ENCODE data around the gene IFT81. TPM values are rescaled to one million over a fixed set of nuclear protein-coding genes. Genes with fewer than 3 reads are reported as not detected.

Gene IFT81, protein sequence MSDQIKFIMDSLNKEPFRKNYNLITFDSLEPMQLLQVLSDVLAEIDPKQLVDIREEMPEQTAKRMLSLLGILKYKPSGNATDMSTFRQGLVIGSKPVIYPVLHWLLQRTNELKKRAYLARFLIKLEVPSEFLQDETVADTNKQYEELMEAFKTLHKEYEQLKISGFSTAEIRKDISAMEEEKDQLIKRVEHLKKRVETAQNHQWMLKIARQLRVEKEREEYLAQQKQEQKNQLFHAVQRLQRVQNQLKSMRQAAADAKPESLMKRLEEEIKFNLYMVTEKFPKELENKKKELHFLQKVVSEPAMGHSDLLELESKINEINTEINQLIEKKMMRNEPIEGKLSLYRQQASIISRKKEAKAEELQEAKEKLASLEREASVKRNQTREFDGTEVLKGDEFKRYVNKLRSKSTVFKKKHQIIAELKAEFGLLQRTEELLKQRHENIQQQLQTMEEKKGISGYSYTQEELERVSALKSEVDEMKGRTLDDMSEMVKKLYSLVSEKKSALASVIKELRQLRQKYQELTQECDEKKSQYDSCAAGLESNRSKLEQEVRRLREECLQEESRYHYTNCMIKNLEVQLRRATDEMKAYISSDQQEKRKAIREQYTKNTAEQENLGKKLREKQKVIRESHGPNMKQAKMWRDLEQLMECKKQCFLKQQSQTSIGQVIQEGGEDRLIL
- 7.9 and 10.8 TPM in 2 replicates for polyA plus RNA-seq (2012; rRNA removed)
- 11.1 and 17.1 TPM in 2 replicates for polyA plus RNA-seq (2012; cell fraction: cytosol; rRNA removed)
- polyA plus RNA-seq (2012; cell fraction: nucleus; rRNA removed) = 9.5 and 18.2 TPM in 2 replicates

GRCh38 chr12:110124269-110124995, at the start of gene IFT81:
Gene IFT81 (plus strand): TSS chr12:110124357. CDS start chr12:110127381, 3,024 bp downstream.
- H3K9me2 ChIP-seq = no peaks in the 10 kb centered on the region
- H3K9ac ChIP-seq = peak within 1 kb of the TSS; percentile 97
- peaks cover 7 to 21% of the 10 kb centered on the region in 2 experiments for H3K36me3 ChIP-seq (replicated peaks in 1 of 2; ENCODE audit: control insufficient read depth in 1 of 2, insufficient read depth in 2 of 2, low read length in 1 of 2)
- H3K9me3 ChIP-seq = no peaks in the 10 kb centered on the region
- peaks cover 16% of the 10 kb centered on the region for H3K79me2 ChIP-seq (ENCODE audit: insufficient read depth)
- peak within 1 kb of the TSS; percentile 91 to 96 for H3K27ac ChIP-seq (ENCODE audit: low read depth in 2 of 2, low read length in 1 of 2)
- peak within 1 kb of the TSS; percentile 97 for H3K4me2 ChIP-seq
- peaks cover 9% of the 10 kb centered on the region in 2 experiments; a peak in 2 of 4 replicates for H3K4me1 ChIP-seq (ENCODE audit: control insufficient read depth in 1 of 2, insufficient read depth in 2 of 2, low read depth in 1 of 2, low read length in 1 of 2)
- ChIA-PET CTCF (interaction anchor here (1.0 to 1.4 kb wide), 4 partner anchors 9 to 25 kb away, joined by 3 to 4 read pairs (median 4); no protein-coding TSS in a partner anchor), POLR2A (interaction anchor here (0.7 to 1.7 kb wide), 3 partner anchors 12 to 156 kb away, joined by 4 to 8 read pairs (median 4); partner anchors contain the start of gene ATP2A2)
- H3K4me3 ChIP-seq (ENCODE audit: low read depth in 2 of 2, low read length in 1 of 2) = peak within 1 kb of the TSS; percentile 88 to 91
- TF ChIP-seq GABPA (IDR thresholded peaks at IDR 0.05; ENCODE audit: low read depth) = peak; percentile 64
- no peak for TF ChIP-seq USF1 (IDR thresholded peaks at IDR 0.05; ENCODE audit: borderline replicate concordance, low read depth)
- no peak for TF ChIP-seq FOXM1 (IDR thresholded peaks at IDR 0.05; ENCODE audit: low read depth)
- TF ChIP-seq CTCF (IDR thresholded peaks at IDR 0.05) = no peak
- no peak for TF ChIP-seq YY1 (IDR thresholded peaks at IDR 0.05; ENCODE audit: low read depth)
- TF ChIP-seq RXRA (IDR thresholded peaks at IDR 0.05; ENCODE audit: borderline replicate concordance, low read depth) = no peak
- 0 out of 2 replicates have a peak, but pooled peaks have one; percentile 13 for TF ChIP-seq GATA2 (CRISPR knock-in tag; IDR thresholded peaks at IDR 0.05)
- TF ChIP-seq JUND (IDR thresholded peaks at IDR 0.05) = no peak
- peak; percentile 28 for TF ChIP-seq TAF1 (IDR thresholded peaks at IDR 0.05; ENCODE audit: borderline replicate concordance, low read depth, low read length)
- no peak for TF ChIP-seq TEAD4 (IDR thresholded peaks at IDR 0.05; ENCODE audit: borderline replicate concordance, insufficient read depth)
- TF ChIP-seq NRF1 (IDR thresholded peaks at IDR 0.05; ENCODE audit: low read depth, low read length) = peak; percentile 66
- TF ChIP-seq RCOR1 (IDR thresholded peaks at IDR 0.05; ENCODE audit: low read length) = no peak
- TF ChIP-seq, protein P1, sequence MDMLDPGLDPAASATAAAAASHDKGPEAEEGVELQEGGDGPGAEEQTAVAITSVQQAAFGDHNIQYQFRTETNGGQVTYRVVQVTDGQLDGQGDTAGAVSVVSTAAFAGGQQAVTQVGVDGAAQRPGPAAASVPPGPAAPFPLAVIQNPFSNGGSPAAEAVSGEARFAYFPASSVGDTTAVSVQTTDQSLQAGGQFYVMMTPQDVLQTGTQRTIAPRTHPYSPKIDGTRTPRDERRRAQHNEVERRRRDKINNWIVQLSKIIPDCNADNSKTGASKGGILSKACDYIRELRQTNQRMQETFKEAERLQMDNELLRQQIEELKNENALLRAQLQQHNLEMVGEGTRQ (IDR thresholded peaks at IDR 0.05; ENCODE audit: borderline replicate concordance, low read depth, low read length) = no peak
- no peak for TF ChIP-seq REST (IDR thresholded peaks at IDR 0.05; ENCODE audit: low read depth, low read length)
- peak; percentile 74; the same call in 1 of the 2 replicates for TF ChIP-seq SIN3A (IDR thresholded peaks at IDR 0.05; ENCODE audit: borderline replicate concordance, low read depth, low read length)
- TF ChIP-seq ELF1 (IDR thresholded peaks at IDR 0.05) = no peak
- TF ChIP-seq POLR2AphosphoS5 (IDR thresholded peaks at IDR 0.05; ENCODE audit: low read depth, low read length) = peak; percentile 67; the same call in 1 of the 2 replicates
- TF ChIP-seq EP300 (IDR thresholded peaks at IDR 0.05; ENCODE audit: borderline replicate concordance in 1 of 2, low read depth in 1 of 2, low read length in 1 of 2) = 0 out of 4 replicates have a peak, but pooled peaks of 1 of the 2 experiments have one; percentile 16
- TF ChIP-seq MXI1 (IDR thresholded peaks at IDR 0.05; ENCODE audit: low read depth, low read length) = peak; percentile 46
- WGBS (ENCODE audit: low lambda C conversion rate) = 0% methylated on average over 31 of the region's 61 CpGs
- H3K27me3 ChIP-seq (ENCODE audit: insufficient read depth) = no peaks in the 10 kb centered on the region
- peak; percentile 99 for DNase-seq
- peaks cover 3% of the 10 kb centered on the region for H3F3A ChIP-seq (replicated peaks; ENCODE audit: insufficient read depth)
- H4K20me1 ChIP-seq (ENCODE audit: insufficient read depth) = no peaks in the 10 kb centered on the region
- peak within 1 kb of the TSS; percentile 85 for H2AFZ ChIP-seq (ENCODE audit: low read depth)
